Measurements from ENCODE around the gene AKIRIN1. TPM values are rescaled to one million over a fixed set of nuclear protein-coding genes. Genes with fewer than 3 reads are reported as not detected.

AKIRIN1 gene
- polyA plus RNA-seq, 1 donor: 49.3 TPM

Other genes starting within 250 kb of the AKIRIN1 start
- gene RRAGC, start 131.5 kb upstream of the AKIRIN1 start, polyA plus RNA-seq: 28.6 TPM
- gene MYCBP, start 117.9 kb upstream of the AKIRIN1 start, polyA plus RNA-seq: 18.3 TPM
- 0.42 TPM for gene GJA9, start 109.7 kb upstream of the AKIRIN1 start, polyA plus RNA-seq
- gene RHBDL2, start 49.4 kb upstream of the AKIRIN1 start, polyA plus RNA-seq: 0.72 TPM
- 266 TPM for gene NDUFS5, start 35.1 kb downstream of the AKIRIN1 start, polyA plus RNA-seq
- gene MACF1, start 213.4 kb downstream of the AKIRIN1 start, polyA plus RNA-seq: 99.5 TPM